Pancreas (tissue), 10 donors: Measurements from ENCODE around the gene ASMT. TPM values are rescaled to one million over a fixed set of nuclear protein-coding genes. Genes with fewer than 3 reads are reported as not detected.

ENCODE experiments used
- ATAC-seq, 4 donors: fragments of 200-7000 bp; cut with Tn5 transposase; one replicate each; pipeline versions ENCODE4 v1.8.0 to v1.9.1; 2020; ENCODE audit warnings: mild to moderate bottlenecking in 4 of 4, moderate library complexity in 4 of 4
- DNase-seq, 6 donors: peaks; one replicate each; pipeline ENCODE4 v3.0.0-alpha.2; 2020
- FAIRE-seq: peaks from 2 replicates; lab custom pipeline; 2012; peaks lifted over from hg19 to GRCh38; lab: Jason Lieb, UNC
- H3K27ac ChIP-seq, 4 donors: fragments of 200-600 bp; sonication (generic); 1 replicate in 3 of 4; 2 replicates in 1 of 4; pipeline versions ENCODE4 v1.5.0 to v1.8.0; 2020
- H3K27me3 ChIP-seq, 4 donors: fragments of 200-600 bp; one replicate each; pipeline ENCODE4 v1.8.0; 2021
- H3K36me3 ChIP-seq, 3 donors: fragments of 200-600 bp; sonication (generic) in 1 of 3; one replicate each; pipeline versions ENCODE4 v1.5.0 to v1.8.0; 2020 to 2021
- H3K4me1 ChIP-seq, 3 donors: fragments of 200-600 bp; one replicate each; pipeline ENCODE4 v1.8.0; 2021
- H3K4me3 ChIP-seq, 4 donors: fragments of 200-600 bp; sonication (generic) in 2 of 4; one replicate each; pipeline versions ENCODE4 v1.5.0 to v1.8.0; 2020 to 2021
- H3K9me3 ChIP-seq, 4 donors: fragments of 200-600 bp; one replicate each; pipeline ENCODE4 v1.8.0; 2021
- WGBS, 2 donors: extraction: QIAGEN DNeasy Blood & Tissue Kit; methylation state at CpG; one replicate each; pipeline ENCODE4 v1.1.7; 2013; 5-methylcytosine and 5-hydroxymethylcytosine counted together
- intact Hi-C, 3 donors: fragments of 100-400 bp; cut with DNase I; formaldehyde crosslinking; loops; one replicate each; pipeline versions ENCODE4 v1.11.1 to v1.14.2; 2022
- polyA plus RNA-seq, 2 donors: library from polyadenylated mRNA; stranded (reverse); fragments of 200-250 nt; gene quantifications; one replicate each; pipeline ENCODE4 v1.2.3, GENCODE V29; 2013
- total RNA-seq, 6 donors: library from RNA; stranded (reverse); fragmentation: NEBNext Ultra II Directional in 4 of 6; extraction: Animal tissue kit (Norgen Biotek cat#: 25700) in 4 of 6; gene quantifications; one replicate each; pipeline versions ENCODE4 v1.2.1 to v1.2.4, GENCODE V29; 2021 to 2023
- TF ChIP-seq, protein P1 (sequence below), 4 donors: fragments of 200-600 bp; sonication (generic) in 3 of 4; IDR thresholded peaks; one replicate each; pipeline versions ENCODE4 v1.5.0 to v1.8.0; 2021; ENCODE audit warnings: antibody characterized with exemption in 4 of 4
- donor health status: healthy with polysubstance abuse.
- donor health status: DM: no; HTN: no; CAD: no; lungs with moderate emphysema.
- donor health status: DM: no; HTN: no; CAD: no.
- donor health status: control.
- donor health status: control.
- donor health status: Bipolar disorder and iron deficiency.
- donor health status: DM: yes; HTN: yes; CAD: no.
- donor health status: DM: no; HTN: no; CAD: no.
- donor health status: DM: no; HTN: no; CAD: no.
- donor health status: DM: yes; HTN: yes; CAD: no.

Gene ASMT
- total and polyA plus RNA-seq, 8 donors, result 0.22 to 1.2 (median 0.38) TPM; not detected in 5

DNA sequence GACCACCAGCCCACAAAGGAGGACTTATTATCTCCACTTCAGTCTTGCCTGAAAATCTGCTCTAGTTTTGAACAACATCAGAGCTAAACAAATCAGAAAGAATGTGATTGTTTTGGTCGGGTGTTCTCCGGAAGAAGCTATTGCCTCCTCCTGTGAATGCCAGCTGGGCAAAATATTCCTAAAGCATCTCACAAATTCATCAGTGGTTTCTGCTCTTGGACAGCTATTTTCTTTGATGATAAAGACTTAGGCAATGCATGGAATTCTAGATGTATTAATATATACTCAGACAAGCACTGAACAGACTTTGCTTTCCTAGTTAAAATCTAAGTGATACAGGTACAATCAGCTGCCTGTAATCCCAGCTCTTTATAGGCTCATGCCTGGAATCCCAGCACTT is 71.8 kb downstream of the ASMT start:
- Histone ChIP-seq H3K36me3 (no peaks in the 10 kb centered on the region), H3K9me3 (no peaks in the 10 kb centered on the region), H3K4me3 (no peak overlapping the region), H3K4me1 (no peaks in the 10 kb centered on the region), H3K27ac (no peak overlapping the region), H3K27me3 (no peaks in the 10 kb centered on the region)
- ATAC-seq (no peak), FAIRE-seq (no peak), DNase-seq (no peak)
- intact Hi-C loops, result no loop called here
- WGBS, 2 donors, result 36 to 51% methylated on average over 2 of the region's 2 CpGs
- TF ChIP-seq, protein P1, sequence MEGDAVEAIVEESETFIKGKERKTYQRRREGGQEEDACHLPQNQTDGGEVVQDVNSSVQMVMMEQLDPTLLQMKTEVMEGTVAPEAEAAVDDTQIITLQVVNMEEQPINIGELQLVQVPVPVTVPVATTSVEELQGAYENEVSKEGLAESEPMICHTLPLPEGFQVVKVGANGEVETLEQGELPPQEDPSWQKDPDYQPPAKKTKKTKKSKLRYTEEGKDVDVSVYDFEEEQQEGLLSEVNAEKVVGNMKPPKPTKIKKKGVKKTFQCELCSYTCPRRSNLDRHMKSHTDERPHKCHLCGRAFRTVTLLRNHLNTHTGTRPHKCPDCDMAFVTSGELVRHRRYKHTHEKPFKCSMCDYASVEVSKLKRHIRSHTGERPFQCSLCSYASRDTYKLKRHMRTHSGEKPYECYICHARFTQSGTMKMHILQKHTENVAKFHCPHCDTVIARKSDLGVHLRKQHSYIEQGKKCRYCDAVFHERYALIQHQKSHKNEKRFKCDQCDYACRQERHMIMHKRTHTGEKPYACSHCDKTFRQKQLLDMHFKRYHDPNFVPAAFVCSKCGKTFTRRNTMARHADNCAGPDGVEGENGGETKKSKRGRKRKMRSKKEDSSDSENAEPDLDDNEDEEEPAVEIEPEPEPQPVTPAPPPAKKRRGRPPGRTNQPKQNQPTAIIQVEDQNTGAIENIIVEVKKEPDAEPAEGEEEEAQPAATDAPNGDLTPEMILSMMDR (IDR thresholded peaks at IDR 0.05), result no peak

Other genes starting within 250 kb of the ASMT start
- 100 to 1,000 TPM; 188 to 398 (median 252) TPM for gene SLC25A6, start 222.9 kb upstream of the ASMT start, total RNA-seq
- gene SLC25A6, start 222.9 kb upstream of the ASMT start, polyA plus RNA-seq, result 100 to 1,000 TPM; 208 to 229 TPM
- 10 to 100 TPM; 11.2 to 19.4 (median 15.6) TPM for gene ASMTL, start 162.2 kb upstream of the ASMT start, total RNA-seq
- gene ASMTL, start 162.2 kb upstream of the ASMT start, polyA plus RNA-seq, result 10 to 100 TPM; 16.9 to 25.9 TPM
- 1 to 10 TPM in 2 of 6 donors, under 1 TPM in 4; 0.42 to 1.4 (median 0.58) TPM for gene P2RY8, start 77.9 kb upstream of the ASMT start, total RNA-seq
- gene P2RY8, start 77.9 kb upstream of the ASMT start, polyA plus RNA-seq, result under 1 TPM; 0.35 to 0.38 TPM
- gene AKAP17A, start 23.5 kb upstream of the ASMT start, total RNA-seq, result 10 to 100 TPM; 20.5 to 36.9 (median 25.3) TPM
- gene AKAP17A, start 23.5 kb upstream of the ASMT start, polyA plus RNA-seq, result 100 to 1,000 TPM in 1 of 2 donors, 10 to 100 TPM in 1; 85.3 to 106 TPM